Medulla oblongata (tissue), 1 donor: ENCODE results near the gene MALRD1.

ENCODE experiments used
- DNase-seq: peaks from one replicate; pipeline ENCODE4 v3.0.0-alpha.2; 2015; ENCODE audit errors: extremely low spot score

Gene MALRD1

GRCh38 chr10:19367176-19367575, 318.6 kb downstream of the MALRD1 start:
- no peak for DNase-seq

- no peak for DNase-seq
Observed at GRCh38 chr10:19373988-19374387, 325.4 kb downstream of the MALRD1 start.

- DNase-seq: no peak
Observed at GRCh38 chr10:19385846-19386450, 337.3 kb downstream of the MALRD1 start.

- DNase-seq: no peak
Observed at GRCh38 chr10:19408924-19409323, 360.3 kb downstream of the MALRD1 start.

- DNase-seq: no peak
Observed at GRCh38 chr10:19411119-19411518, 362.5 kb downstream of the MALRD1 start.

GRCh38 chr10:19412531-19412930, 363.9 kb downstream of the MALRD1 start:
- peak; percentile 31 for DNase-seq

- DNase-seq: no peak
Observed at GRCh38 chr10:19416164-19416563, 367.6 kb downstream of the MALRD1 start.

- no peak for DNase-seq
Observed at GRCh38 chr10:19417740-19418139, 369.1 kb downstream of the MALRD1 start.

GRCh38 chr10:19421674-19422073, 373.1 kb downstream of the MALRD1 start:
- no peak for DNase-seq

GRCh38 chr10:19426034-19426433, 377.4 kb downstream of the MALRD1 start:
- DNase-seq: no peak

GRCh38 chr10:19431622-19432351, 383.2 kb downstream of the MALRD1 start:
- no peak for DNase-seq

- DNase-seq: no peak
Observed at GRCh38 chr10:19449860-19450259, 401.3 kb downstream of the MALRD1 start.

- no peak for DNase-seq
Observed at GRCh38 chr10:19451356-19451755, 402.8 kb downstream of the MALRD1 start.

- no peak for DNase-seq
Observed at GRCh38 chr10:19451937-19452336, 403.3 kb downstream of the MALRD1 start.

- DNase-seq: no peak
Observed at GRCh38 chr10:19453967-19454366, 405.4 kb downstream of the MALRD1 start.

GRCh38 chr10:19461588-19461987, 413.0 kb downstream of the MALRD1 start:
- DNase-seq: no peak

- DNase-seq: no peak
Observed at GRCh38 chr10:19466709-19467108, 418.1 kb downstream of the MALRD1 start.

GRCh38 chr10:19468413-19468812, 419.8 kb downstream of the MALRD1 start:
- no peak for DNase-seq

GRCh38 chr10:19469521-19469920, 420.9 kb downstream of the MALRD1 start:
- DNase-seq: no peak

- DNase-seq: no peak
Observed at GRCh38 chr10:19479854-19480253, 431.3 kb downstream of the MALRD1 start.

GRCh38 chr10:19480353-19480752, 431.8 kb downstream of the MALRD1 start:
- DNase-seq: no peak

GRCh38 chr10:19483421-19483820, 434.8 kb downstream of the MALRD1 start:
- DNase-seq: no peak

- peak; percentile 16 for DNase-seq
Observed at GRCh38 chr10:19488592-19489280, 440.1 kb downstream of the MALRD1 start.
